HS-27A (cell line): ENCODE data around the gene PCDHGB7.
"Not testable (repeated sequence)": the region's sequence is repeated elsewhere in the genome, so short reads cannot be mapped to it uniquely, and the experiment has no call there.

Experiments used
- DNase-seq: peaks from one replicate; pipeline ENCODE4 v3.0.0-alpha.2; 2012; ENCODE audit warnings: low read depth, missing footprints

The PCDHGB7 gene

GRCh38 chr5:141430332-141431113 lies 13.0 kb downstream of the PCDHGB7 start, which contains the start of gene PCDHGA12:
Gene PCDHGA12, plus strand, starts transcription at chr5:141430507. Its CDS starts 253 bp downstream, at chr5:141430760.
- DNase-seq, result no peak

DNA sequence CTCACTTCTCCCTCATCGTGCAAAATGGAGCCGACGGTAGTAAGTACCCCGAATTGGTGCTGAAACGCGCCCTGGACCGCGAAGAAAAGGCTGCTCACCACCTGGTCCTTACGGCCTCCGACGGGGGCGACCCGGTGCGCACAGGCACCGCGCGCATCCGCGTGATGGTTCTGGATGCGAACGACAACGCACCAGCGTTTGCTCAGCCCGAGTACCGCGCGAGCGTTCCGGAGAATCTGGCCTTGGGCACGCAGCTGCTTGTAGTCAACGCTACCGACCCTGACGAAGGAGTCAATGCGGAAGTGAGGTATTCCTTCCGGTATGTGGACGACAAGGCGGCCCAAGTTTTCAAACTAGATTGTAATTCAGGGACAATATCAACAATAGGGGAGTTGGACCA lies 13.8 kb downstream of the PCDHGB7 start:
- DNase-seq, result no peak

- DNase-seq, result not testable (repeated sequence)
Observed at GRCh38 chr5:141432308-141432707, 14.8 kb downstream of the PCDHGB7 start.

DNA sequence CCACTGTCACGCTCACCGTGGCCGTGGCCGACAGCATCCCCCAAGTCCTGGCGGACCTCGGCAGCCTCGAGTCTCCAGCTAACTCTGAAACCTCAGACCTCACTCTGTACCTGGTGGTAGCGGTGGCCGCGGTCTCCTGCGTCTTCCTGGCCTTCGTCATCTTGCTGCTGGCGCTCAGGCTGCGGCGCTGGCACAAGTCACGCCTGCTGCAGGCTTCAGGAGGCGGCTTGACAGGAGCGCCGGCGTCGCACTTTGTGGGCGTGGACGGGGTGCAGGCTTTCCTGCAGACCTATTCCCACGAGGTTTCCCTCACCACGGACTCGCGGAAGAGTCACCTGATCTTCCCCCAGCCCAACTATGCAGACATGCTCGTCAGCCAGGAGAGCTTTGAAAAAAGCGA lies 15.2 kb downstream of the PCDHGB7 start:
- not testable (repeated sequence) for DNase-seq

DNA sequence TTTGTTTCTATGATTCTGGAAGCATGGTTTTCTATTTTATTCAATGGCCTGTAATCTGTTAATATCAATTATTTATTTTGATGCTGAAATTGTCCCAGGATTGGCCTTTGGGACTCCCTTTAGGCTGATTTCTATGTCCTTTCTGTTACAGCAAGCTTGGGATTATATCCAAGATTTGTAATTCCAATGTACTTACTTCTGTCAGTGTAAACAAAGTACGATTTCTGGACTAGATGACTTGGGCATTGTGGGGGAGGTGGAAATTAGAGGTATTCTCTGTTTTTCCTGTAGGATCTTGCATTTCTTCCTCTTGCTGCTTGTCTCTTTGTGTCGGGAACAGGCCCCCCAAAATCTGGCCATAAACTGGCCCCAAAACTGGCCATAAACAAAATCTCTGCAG lies 16.5 kb downstream of the PCDHGB7 start:
- no peak for DNase-seq

- no peak for DNase-seq
Observed at GRCh38 chr5:141437221-141437620, 19.7 kb downstream of the PCDHGB7 start.

DNA sequence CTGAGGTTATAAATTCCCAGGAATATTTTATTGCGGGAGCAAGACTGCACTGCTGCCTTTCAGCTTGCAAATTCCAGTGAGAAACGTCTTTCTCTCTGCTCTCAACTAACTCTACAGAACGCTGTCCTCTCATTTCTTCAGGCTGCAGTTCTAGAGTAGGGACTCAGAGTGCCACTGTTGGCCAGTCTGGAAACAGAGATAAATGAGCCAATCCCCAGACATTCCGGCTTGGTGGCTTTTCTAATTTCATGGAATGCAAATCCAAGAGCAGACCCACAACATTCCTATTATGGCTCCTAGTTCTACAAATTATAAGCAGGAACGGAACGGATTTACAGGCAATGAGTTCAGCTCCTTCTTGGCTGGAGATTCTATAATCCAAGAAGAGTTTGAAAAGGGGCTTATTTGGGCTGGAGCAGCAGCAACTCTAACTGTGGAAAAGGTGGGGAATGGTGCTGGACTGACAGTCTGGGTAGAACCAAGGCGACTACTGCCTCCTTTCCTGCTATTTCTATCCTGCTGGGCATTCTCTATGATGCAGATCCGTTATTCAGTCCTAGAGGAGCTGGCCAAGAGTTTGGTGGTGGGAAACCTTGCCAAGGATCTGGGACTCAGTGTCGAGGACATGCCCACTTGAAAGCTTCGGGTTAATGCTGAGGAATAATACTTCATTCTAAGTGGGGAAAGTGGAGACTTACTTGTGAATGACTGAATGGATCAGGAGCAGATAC lies 22.1 kb downstream of the PCDHGB7 start:
- DNase-seq, result no peak

DNA sequence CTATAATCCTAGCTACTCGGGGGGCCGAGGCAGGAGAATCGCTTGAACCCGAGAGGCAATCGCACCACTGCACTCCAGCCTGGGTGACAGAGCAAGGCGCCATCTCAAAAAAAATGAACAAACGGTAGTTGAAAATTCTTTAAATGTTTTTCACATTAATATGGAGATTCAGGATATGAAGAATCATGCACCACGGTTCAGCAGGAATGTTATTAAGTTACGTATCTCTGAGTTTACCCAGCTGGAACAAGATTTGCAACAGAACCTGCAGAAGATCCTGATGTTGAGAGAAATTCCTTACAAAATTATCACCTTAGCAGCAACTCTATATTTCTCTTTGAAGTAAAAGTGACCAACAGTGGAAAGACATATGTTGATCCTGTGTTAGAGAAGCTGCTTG lies 22.9 kb downstream of the PCDHGB7 start:
- no peak for DNase-seq

DNA sequence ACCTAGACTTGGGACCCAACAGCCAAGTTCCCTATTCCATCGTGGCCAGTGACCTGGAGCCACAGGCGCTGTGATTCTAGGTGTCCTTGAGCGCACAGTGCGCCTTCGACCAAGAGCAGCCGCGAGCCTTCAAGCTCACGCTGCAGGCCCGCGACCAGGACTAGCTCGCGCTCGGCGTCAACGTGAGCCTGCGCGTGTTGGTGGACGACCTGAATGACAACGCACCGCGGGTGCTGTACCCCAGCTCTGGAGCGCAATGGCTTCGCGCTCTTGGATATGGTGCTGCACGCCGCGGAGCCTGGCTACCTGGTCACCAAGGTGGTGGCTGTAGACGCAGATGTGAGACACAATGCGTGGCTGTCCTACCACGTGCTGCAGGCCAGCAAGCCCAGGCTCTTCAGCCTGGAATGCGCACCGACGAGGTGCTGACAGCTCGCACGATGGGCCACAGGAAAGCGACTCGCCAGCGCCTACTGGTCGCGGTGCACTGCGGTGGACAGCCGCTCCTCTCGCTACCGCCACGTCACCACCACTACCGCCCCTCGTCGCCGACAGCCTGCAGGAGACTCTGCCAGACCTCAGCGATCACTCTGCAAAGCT lies 24.2 kb downstream of the PCDHGB7 start:
- DNase-seq, result no peak

DNA sequence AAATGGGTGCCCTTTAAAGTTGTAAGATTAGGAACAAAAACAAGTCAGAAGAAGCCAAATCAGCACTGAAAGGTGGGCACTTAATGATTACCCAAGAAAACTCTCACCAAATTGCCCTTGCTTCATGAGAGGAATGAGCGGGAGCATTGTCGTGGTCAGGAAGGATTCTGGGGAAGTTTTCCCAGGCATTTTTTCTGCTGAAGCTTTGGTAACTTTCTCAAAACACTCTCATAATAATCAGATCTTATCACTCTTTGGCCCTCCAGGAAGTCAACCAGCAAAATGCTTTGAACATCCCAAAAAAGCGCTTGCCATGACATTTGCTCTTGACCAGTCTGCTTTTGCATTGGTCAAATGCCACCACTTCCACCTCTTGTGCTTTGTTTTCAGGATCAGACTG lies 47.9 kb downstream of the PCDHGB7 start:
- no peak for DNase-seq
